ENCODE measurements around the gene EPN2. TPM values are rescaled to one million over a fixed set of nuclear protein-coding genes. Genes with fewer than 3 reads are reported as not detected.

The EPN2 gene
- total and polyA plus RNA-seq, 10 of the 15 experiments (the other 5 are each of a cell fraction or from before 2014, with no cell fraction given) = 0.26 to 8.4 (median 4.7) TPM

DNA sequence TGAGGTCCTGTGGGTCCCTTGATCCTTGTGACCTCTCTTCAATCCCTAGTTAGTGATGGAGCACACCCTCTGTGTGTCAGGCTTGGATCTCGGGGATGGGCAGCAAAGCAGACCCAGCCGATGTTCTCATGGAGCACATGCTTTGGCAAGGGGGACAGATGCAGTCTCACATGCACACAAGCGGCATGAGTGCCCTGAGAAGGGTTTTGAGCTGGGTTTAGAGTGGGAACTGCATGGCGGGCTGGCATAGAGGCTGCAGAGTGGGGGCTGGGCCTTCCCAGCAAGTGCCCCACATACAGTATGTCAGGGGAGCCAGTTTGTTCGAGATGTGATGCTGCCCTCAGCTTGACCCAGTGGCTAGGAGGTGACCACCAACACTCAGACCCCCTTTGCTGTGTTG, 83.7 kb downstream of the EPN2 start:
- Histone ChIP-seq H3K9ac (ENCODE audit: control insufficient read depth, insufficient read depth, low read length) (no peak overlapping the region), H3K79me2 (ENCODE audit: control insufficient read depth, insufficient read depth, low read length) (no peaks in the 10 kb centered on the region), H3K4me3 (no peak overlapping the region), H4K20me1 (ENCODE audit: control insufficient read depth, insufficient read depth) (no peaks in the 10 kb centered on the region), H3K9me3 (replicated peaks; ENCODE audit: control insufficient read depth, insufficient read depth, low read length) (no peaks in the 10 kb centered on the region), H3K4me1 (ENCODE audit: control insufficient read depth, insufficient read depth, low read length) (no peaks in the 10 kb centered on the region), H2AFZ (ENCODE audit: control insufficient read depth, low read depth, low read length) (no peak overlapping the region), H3K36me3 (ENCODE audit: control insufficient read depth in 2 of 2, insufficient read depth in 2 of 2, low read length in 1 of 2) (no peaks in the 10 kb centered on the region), H3K4me2 (ENCODE audit: control insufficient read depth, insufficient read depth) (no peak overlapping the region), H3K27ac (ENCODE audit: control insufficient read depth, insufficient read depth) (no peak overlapping the region), H3K27me3 (replicated peaks in 1 of 2; ENCODE audit: control insufficient read depth in 2 of 2, insufficient read depth in 2 of 2, low read length in 1 of 2) (no peaks in the 10 kb centered on the region)
- no TSS peak for BruUV-seq (replicated peaks)
- no peak for FAIRE-seq
- no peak for ATAC-seq
- RAD21 ChIA-PET (ENCODE audit: unreplicated experiment) = no interaction called here
- in situ Hi-C loops (cut with MboI) = no loop called here
- 34% methylated on average over 5 of the region's 5 CpGs for WGBS (ENCODE audit: insufficient coverage, insufficient replicate concordance, low lambda C conversion rate, missing lambda C conversion rate)
- SMC1A ChIA-PET (ENCODE audit: uncharacterized antibody, unreplicated experiment) = interaction anchor here (0.6 kb wide), 1 partner anchor 14 kb away, joined by 3 read pairs; no protein-coding TSS in a partner anchor
- POLR2A ChIA-PET = interaction anchor here (1.0 kb wide), 2 partner anchors 15 to 38 kb away, joined by 3 read pairs; no protein-coding TSS in a partner anchor
- DNase-seq (ENCODE audit: low read depth, low spot score) = no peak
- intact Hi-C loops (cut with micrococcal nuclease; ENCODE audit: unreplicated experiment) = no loop called here
- CTCF ChIA-PET = interaction anchor here (5.3 kb wide), 1 partner anchor 18 kb away, joined by 20 read pairs; no protein-coding TSS in a partner anchor
- TF ChIP-seq E4F1 (IDR thresholded peaks at IDR 0.05; ENCODE audit: borderline replicate concordance, partially characterized antibody) (no peak), STAT3 (IDR thresholded peaks at IDR 0.05; ENCODE audit: low read depth, low read length) (no peak), TCF7 (IDR thresholded peaks at IDR 0.05; ENCODE audit: borderline replicate concordance) (no peak), KDM1A (IDR thresholded peaks at IDR 0.05; ENCODE audit: borderline replicate concordance) (no peak), SREBF2 (IDR thresholded peaks at IDR 0.05; ENCODE audit: low read length) (no peak), KAT2A (conservative IDR thresholded peaks at IDR 0.05; ENCODE audit: control insufficient read depth, low read depth, low read length) (no peak), ETV6 (conservative IDR thresholded peaks at IDR 0.05 in 1 of 2, IDR thresholded peaks at IDR 0.05 in 1 of 2; ENCODE audit: borderline replicate concordance in 1 of 2, low read depth in 1 of 2) (no peak), SMAD1 (IDR thresholded peaks at IDR 0.05; ENCODE audit: low read depth, partially characterized antibody) (no peak), POU2F2 (IDR thresholded peaks at IDR 0.05; ENCODE audit: borderline replicate concordance, low read depth, low read length) (no peak), EED (IDR thresholded peaks at IDR 0.05; ENCODE audit: low read depth) (no peak), KLF5 (IDR thresholded peaks at IDR 0.05; ENCODE audit: partially characterized antibody) (no peak), SUZ12 (IDR thresholded peaks at IDR 0.05; ENCODE audit: unreplicated experiment) (no peak)
- TF ChIP-seq, protein P1, sequence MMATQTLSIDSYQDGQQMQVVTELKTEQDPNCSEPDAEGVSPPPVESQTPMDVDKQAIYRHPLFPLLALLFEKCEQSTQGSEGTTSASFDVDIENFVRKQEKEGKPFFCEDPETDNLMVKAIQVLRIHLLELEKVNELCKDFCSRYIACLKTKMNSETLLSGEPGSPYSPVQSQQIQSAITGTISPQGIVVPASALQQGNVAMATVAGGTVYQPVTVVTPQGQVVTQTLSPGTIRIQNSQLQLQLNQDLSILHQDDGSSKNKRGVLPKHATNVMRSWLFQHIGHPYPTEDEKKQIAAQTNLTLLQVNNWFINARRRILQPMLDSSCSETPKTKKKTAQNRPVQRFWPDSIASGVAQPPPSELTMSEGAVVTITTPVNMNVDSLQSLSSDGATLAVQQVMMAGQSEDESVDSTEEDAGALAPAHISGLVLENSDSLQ (IDR thresholded peaks at IDR 0.05) = no peak
- TF ChIP-seq, protein P2, sequence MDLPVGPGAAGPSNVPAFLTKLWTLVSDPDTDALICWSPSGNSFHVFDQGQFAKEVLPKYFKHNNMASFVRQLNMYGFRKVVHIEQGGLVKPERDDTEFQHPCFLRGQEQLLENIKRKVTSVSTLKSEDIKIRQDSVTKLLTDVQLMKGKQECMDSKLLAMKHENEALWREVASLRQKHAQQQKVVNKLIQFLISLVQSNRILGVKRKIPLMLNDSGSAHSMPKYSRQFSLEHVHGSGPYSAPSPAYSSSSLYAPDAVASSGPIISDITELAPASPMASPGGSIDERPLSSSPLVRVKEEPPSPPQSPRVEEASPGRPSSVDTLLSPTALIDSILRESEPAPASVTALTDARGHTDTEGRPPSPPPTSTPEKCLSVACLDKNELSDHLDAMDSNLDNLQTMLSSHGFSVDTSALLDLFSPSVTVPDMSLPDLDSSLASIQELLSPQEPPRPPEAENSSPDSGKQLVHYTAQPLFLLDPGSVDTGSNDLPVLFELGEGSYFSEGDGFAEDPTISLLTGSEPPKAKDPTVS (IDR thresholded peaks at IDR 0.05; ENCODE audit: low read depth, low read length) = no peak
- TF ChIP-seq, protein P3, sequence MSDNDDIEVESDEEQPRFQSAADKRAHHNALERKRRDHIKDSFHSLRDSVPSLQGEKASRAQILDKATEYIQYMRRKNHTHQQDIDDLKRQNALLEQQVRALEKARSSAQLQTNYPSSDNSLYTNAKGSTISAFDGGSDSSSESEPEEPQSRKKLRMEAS (IDR thresholded peaks at IDR 0.05; ENCODE audit: low read depth, low read length) = no peak

Measured in GM12878 (cell line).